SK-N-SH treated with all-trans-retinoic acid at 6 μM for 48 hours (cell line): Measurements from ENCODE around the gene HARS1.
"Not testable (repeated sequence)": the region's sequence is repeated elsewhere in the genome, so short reads cannot be mapped to it uniquely, and the experiment has no call there.

ENCODE experiments used
- ESRRG ChIP-seq: fragments of 250-450 bp; sonication (Bioruptor Pico); IDR thresholded peaks from 2 replicates; pipeline ENCODE4 v1.6.1; 2021; ENCODE audit warnings: mild to moderate bottlenecking
- GLIS3 ChIP-seq: fragments of 250-450 bp; sonication (Bioruptor Pico); IDR thresholded peaks from 2 replicates; pipeline ENCODE4 v1.5.0; 2020; ENCODE audit warnings: mild to moderate bottlenecking, moderate library complexity
- ISL1 ChIP-seq: fragments of 250-450 bp; sonication (Bioruptor Pico); IDR thresholded peaks from 2 replicates; pipeline ENCODE4 v2.1.2; 2022; ENCODE audit warnings: mild to moderate bottlenecking, moderate library complexity
- OSR1 ChIP-seq: fragments of 250-450 bp; sonication (Bioruptor Pico); IDR thresholded peaks from 2 replicates; pipeline ENCODE4 v1.8.0; 2022; ENCODE audit warnings: moderate library complexity, mild to moderate bottlenecking, inconsistent platforms
- RARB ChIP-seq: fragments of 250-450 bp; sonication (Bioruptor Pico); IDR thresholded peaks from 2 replicates; pipeline ENCODE4 v1.8.0; 2021; ENCODE audit warnings: mild to moderate bottlenecking, moderate library complexity
- SNAI2 ChIP-seq: fragments of 250-450 bp; sonication (Bioruptor Pico); IDR thresholded peaks from 2 replicates; pipeline ENCODE4 v1.5.0; 2020; ENCODE audit warnings: mild to moderate bottlenecking, moderate library complexity
- TOX ChIP-seq: fragments of 250-450 bp; sonication (Bioruptor Pico); IDR thresholded peaks from 2 replicates; pipeline ENCODE4 v1.8.0; 2021; ENCODE audit warnings: mild to moderate bottlenecking, moderate library complexity, borderline replicate concordance
- ZNF565 ChIP-seq: fragments of 450-650 bp; formaldehyde crosslinking; conservative IDR thresholded peaks from 2 replicates; pipeline ENCODE4 v1.5.0; 2020; ENCODE audit warnings: low read depth, mild to moderate bottlenecking, moderate library complexity
- ZNF8 ChIP-seq: fragments of 450-650 bp; formaldehyde crosslinking; IDR thresholded peaks from 2 replicates; pipeline ENCODE4 v1.5.0; 2020; ENCODE audit warnings: mild to moderate bottlenecking, moderate library complexity
- TF ChIP-seq, protein P1 (sequence below): fragments of 250-450 bp; sonication (Bioruptor Pico); IDR thresholded peaks from 2 replicates; pipeline ENCODE4 v1.8.0; 2021; ENCODE audit warnings: low read depth, mild to moderate bottlenecking, moderate library complexity, borderline replicate concordance
- TF ChIP-seq, protein P2 (sequence below): fragments of 250-450 bp; sonication (Bioruptor Pico); IDR thresholded peaks from 2 replicates; pipeline ENCODE4 v1.5.1; 2021; ENCODE audit warnings: mild to moderate bottlenecking, moderate library complexity
- TF ChIP-seq, protein P3 (sequence below): fragments of 250-450 bp; sonication (Bioruptor Pico); IDR thresholded peaks from 2 replicates; pipeline ENCODE4 v1.8.0; 2020; ENCODE audit warnings: mild to moderate bottlenecking, moderate library complexity, borderline replicate concordance
- TF ChIP-seq, protein P4 (sequence below): fragments of 250-450 bp; sonication (Bioruptor Pico); IDR thresholded peaks from 2 replicates; pipeline ENCODE4 v1.5.1; 2020; ENCODE audit warnings: low read depth, mild to moderate bottlenecking, moderate library complexity

DNA sequence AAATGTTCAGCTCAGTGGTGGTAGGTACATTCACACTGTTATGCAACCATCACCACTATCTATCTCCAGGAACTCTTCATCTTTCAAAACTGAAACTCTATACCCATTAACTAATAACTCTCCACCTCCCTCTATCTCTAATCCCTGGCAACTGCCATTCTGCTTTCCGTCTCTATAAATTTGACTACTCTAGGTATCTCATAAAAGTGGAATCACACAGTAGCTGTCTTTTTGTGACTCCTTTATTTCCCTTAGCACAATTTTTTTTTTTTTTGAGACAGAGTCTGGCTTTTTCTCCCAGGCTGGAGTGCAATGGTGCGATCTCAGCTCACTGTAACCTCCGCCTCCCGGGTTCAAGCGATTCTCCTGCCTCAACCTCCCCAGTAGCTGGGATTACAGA, 30.2 kb upstream of the HARS1 start:
- TF ChIP-seq, protein P1, sequence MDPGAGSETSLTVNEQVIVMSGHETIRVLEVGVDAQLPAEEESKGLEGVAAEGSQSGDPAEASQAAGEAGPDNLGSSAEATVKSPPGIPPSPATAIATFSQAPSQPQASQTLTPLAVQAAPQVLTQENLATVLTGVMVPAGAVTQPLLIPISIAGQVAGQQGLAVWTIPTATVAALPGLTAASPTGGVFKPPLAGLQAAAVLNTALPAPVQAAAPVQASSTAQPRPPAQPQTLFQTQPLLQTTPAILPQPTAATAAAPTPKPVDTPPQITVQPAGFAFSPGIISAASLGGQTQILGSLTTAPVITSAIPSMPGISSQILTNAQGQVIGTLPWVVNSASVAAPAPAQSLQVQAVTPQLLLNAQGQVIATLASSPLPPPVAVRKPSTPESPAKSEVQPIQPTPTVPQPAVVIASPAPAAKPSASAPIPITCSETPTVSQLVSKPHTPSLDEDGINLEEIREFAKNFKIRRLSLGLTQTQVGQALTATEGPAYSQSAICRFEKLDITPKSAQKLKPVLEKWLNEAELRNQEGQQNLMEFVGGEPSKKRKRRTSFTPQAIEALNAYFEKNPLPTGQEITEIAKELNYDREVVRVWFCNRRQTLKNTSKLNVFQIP (CRISPR knock-in tag): not testable (repeated sequence)
- TF ChIP-seq, protein P2, sequence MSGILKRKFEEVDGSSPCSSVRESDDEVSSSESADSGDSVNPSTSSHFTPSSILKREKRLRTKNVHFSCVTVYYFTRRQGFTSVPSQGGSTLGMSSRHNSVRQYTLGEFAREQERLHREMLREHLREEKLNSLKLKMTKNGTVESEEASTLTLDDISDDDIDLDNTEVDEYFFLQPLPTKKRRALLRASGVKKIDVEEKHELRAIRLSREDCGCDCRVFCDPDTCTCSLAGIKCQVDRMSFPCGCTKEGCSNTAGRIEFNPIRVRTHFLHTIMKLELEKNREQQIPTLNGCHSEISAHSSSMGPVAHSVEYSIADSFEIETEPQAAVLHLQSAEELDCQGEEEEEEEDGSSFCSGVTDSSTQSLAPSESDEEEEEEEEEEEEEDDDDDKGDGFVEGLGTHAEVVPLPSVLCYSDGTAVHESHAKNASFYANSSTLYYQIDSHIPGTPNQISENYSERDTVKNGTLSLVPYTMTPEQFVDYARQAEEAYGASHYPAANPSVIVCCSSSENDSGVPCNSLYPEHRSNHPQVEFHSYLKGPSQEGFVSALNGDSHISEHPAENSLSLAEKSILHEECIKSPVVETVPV (CRISPR knock-in tag): not testable (repeated sequence)
- not testable (repeated sequence) for TF ChIP-seq OSR1; RARB (CRISPR knock-in tag); GLIS3 (CRISPR knock-in tag); ZNF8 (CRISPR knock-in tag); SNAI2 (CRISPR knock-in tag); ISL1 (CRISPR knock-in tag); ZNF565 (CRISPR knock-in tag); ESRRG (CRISPR knock-in tag); TOX (CRISPR knock-in tag)
- TF ChIP-seq, protein P3, sequence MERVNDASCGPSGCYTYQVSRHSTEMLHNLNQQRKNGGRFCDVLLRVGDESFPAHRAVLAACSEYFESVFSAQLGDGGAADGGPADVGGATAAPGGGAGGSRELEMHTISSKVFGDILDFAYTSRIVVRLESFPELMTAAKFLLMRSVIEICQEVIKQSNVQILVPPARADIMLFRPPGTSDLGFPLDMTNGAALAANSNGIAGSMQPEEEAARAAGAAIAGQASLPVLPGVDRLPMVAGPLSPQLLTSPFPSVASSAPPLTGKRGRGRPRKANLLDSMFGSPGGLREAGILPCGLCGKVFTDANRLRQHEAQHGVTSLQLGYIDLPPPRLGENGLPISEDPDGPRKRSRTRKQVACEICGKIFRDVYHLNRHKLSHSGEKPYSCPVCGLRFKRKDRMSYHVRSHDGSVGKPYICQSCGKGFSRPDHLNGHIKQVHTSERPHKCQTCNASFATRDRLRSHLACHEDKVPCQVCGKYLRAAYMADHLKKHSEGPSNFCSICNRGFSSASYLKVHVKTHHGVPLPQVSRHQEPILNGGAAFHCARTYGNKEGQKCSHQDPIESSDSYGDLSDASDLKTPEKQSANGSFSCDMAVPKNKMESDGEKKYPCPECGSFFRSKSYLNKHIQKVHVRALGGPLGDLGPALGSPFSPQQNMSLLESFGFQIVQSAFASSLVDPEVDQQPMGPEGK: not testable (repeated sequence)
- TF ChIP-seq, protein P4, sequence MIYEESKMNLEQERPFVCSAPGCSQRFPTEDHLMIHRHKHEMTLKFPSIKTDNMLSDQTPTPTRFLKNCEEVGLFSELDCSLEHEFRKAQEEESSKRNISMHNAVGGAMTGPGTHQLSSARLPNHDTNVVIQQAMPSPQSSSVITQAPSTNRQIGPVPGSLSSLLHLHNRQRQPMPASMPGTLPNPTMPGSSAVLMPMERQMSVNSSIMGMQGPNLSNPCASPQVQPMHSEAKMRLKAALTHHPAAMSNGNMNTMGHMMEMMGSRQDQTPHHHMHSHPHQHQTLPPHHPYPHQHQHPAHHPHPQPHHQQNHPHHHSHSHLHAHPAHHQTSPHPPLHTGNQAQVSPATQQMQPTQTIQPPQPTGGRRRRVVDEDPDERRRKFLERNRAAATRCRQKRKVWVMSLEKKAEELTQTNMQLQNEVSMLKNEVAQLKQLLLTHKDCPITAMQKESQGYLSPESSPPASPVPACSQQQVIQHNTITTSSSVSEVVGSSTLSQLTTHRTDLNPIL (CRISPR knock-in tag): not testable (repeated sequence)
